Stimulated activated CD8-positive, alpha-beta memory T cell treated with anti-CD3 and anti-CD28 coated beads, Interleukin-4, amount 100 ng/mL, for 4 hours (primary cell): ENCODE results near the gene CEP120.
A peak's percentile ranks its signal among the peaks of the same experiment; 100 is the strongest.
"Not testable (repeated sequence)": the region's sequence is repeated elsewhere in the genome, so short reads cannot be mapped to it uniquely, and the experiment has no call there.

ENCODE experiments used
- DNase-seq, 2 donors: peaks; one replicate each; pipeline ENCODE4 v3.0.0-alpha.2; 2020; ENCODE audit warnings: low read depth in 2 of 2, low spot score in 1 of 2

CEP120 gene

DNA sequence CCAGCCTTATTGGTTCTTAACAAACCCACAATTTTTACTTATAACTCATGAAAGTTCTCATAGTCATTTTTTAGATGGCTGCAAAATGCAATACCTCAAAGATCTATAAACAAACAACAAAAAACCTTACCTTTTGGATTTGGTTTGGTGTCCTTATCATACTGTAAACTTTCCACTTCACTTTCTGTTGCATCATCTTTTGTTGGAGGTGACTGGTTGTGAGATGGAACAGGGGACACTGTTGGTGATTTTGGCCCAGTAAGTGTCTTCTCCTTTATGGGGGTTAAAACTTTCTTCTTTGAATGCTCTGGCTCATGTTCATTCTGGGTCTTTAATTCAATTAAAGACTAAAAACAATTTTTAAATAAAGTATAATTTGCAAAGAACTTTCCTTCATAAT is 33.4 kb downstream of the CEP120 start:
- DNase-seq = no peak

DNA sequence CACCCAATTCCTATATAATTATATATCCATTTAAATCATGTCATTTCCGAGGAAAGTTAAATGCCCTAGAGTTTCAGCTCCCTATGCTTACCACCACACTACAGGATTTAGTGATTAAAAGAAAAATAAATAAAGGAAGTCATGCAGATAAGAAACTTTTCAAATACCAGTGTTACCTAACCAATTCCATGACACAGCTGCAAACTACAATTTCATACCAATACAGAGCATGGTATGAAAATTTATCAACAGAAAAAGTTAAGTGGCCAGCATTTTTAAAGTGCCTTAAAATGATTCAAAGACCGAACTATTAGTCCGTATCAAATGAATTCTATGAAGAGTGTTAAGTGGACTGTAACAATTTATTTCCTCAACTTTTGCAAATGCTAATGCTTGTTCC is 35.9 kb downstream of the CEP120 start:
- no peak for DNase-seq

DNA sequence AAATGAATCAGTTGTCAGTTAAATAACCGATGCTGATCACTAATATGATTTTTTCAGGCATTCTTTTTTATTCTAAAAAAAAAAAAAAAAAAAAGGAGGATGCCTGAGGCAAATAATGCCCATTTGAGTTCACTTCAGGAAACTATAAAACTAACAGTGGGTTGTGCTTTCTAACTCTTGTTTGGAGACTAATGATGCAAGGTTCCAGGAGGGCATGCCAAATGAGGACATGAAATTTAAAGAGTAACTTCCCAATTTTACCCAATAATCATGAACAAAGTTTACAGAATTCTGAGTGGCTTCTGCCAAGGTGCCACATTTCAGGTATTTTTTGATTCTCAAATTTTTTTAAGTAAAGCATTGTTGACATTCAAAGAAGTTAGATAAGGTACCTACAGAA is 41.0 kb downstream of the CEP120 start:
- no peak for DNase-seq

DNA sequence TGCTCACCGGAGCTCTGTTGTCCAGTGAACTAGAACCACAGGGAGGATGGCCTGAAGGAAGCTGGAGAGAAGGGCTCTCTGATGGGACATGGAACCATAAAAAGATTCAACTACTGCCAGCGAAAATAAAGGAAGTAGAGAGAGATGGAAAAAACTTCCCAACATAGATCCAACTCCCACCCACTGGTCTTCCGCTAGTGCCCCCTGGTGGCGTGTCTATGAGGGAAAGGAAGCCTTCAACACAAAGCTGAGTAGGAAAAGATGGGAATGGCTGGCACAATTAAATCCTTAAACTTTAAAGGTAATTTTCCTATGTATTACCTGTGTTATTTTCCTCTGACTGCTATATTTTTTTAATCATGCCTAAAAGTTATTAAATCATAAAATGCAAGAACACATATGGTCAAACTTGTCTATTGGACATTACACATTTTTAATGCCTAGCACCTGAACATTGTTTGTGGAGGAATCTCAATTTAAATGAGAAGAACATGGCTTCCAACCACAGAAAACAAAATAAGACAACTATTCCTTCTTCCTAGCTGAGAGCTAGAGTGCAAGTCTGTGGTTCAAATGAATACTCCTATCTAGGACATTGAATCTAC is 51.5 kb downstream of the CEP120 start:
- DNase-seq = peak in 1 of 2 donors; percentile 8

- no peak for DNase-seq
Measured at GRCh38 chr5:123369371-123369968, 53.7 kb downstream of the CEP120 start.

- DNase-seq = no peak
Measured at GRCh38 chr5:123367739-123368138, 55.5 kb downstream of the CEP120 start.

- no peak for DNase-seq
Measured at GRCh38 chr5:123365156-123365555, 58.0 kb downstream of the CEP120 start.

DNA sequence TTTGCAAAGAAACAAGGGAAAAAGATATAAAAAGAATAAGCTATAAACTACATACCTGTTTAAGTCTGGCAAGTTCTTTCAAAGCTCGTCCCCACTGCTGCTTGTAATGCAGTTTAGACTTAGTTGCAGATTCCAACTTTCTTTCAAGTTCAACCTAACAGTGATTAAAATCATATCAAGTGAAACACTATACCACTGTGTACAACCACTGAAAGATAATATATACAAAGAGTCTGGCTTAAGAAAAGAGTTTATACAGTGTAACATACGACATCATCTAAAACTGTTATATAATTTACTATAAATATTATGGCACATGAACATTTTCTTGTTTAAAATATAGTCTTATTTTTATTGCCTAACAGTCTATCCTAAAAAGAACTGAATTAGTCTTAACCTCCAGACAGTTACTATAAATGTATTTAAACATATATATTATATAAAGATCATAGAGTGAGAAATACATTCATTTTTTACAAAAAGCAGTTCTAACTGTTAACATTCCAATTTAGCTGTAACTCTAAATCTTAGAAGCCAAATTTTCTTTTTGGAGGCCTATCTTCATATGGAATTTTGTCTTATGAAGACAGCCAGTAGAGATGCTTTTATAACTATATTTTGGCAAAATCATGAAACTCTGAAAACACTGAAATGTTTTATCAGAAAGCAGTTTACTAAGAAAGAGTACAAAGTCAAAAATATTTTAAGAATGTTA is 58.6 kb downstream of the CEP120 start:
- DNase-seq = no peak

DNA sequence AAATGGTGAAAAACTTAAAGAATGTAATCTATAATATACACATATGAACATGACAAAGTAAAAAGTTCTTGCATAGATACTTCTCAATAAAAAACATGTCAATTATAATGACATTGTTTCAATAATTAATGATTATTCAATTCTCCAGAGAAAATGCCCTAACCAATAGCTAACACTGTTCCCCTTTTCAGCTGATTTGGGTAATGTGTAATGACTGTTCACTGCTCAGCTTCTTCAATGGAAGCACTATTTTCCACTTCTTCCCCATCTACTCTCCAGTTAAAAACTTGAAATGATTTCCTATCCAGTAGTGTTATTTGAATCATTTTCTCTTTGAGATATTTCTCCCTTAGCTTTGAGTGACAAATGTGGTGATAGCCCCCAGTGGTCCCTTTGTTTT is 62.3 kb downstream of the CEP120 start:
- DNase-seq = no peak

DNA sequence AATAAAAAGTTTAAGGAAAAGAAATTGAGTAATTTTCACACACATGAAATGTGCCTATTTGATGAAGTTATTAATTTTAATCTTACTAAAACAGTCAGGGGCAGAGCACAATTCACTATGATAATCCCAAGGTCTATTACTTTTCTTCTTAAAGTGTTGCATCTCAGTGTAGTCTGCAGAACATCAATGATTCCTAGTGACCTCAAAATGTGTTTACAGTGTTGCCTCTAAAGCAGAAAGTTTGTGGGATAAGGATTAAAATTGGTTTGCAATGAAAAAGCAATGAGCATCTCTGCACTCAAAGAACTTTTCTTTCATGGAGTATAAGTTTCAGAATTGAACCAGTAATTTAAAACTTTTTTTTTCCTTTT is 63.0 kb downstream of the CEP120 start:
- no peak for DNase-seq

GRCh38 chr5:123359454-123360200 is 63.6 kb downstream of the CEP120 start:
- DNase-seq = no peak

GRCh38 chr5:123358751-123359150 is 64.5 kb downstream of the CEP120 start:
- no peak for DNase-seq

- no peak for DNase-seq
Measured at GRCh38 chr5:123358304-123358703, 64.9 kb downstream of the CEP120 start.

GRCh38 chr5:123351820-123352219 is 71.4 kb downstream of the CEP120 start:
- no peak for DNase-seq

- DNase-seq = no peak
Measured at GRCh38 chr5:123351240-123351639, 72.0 kb downstream of the CEP120 start.

- no peak for DNase-seq
Measured at GRCh38 chr5:123350742-123351141, 72.5 kb downstream of the CEP120 start.

GRCh38 chr5:123344816-123345426 is 78.3 kb downstream of the CEP120 start:
- no peak for DNase-seq

DNA sequence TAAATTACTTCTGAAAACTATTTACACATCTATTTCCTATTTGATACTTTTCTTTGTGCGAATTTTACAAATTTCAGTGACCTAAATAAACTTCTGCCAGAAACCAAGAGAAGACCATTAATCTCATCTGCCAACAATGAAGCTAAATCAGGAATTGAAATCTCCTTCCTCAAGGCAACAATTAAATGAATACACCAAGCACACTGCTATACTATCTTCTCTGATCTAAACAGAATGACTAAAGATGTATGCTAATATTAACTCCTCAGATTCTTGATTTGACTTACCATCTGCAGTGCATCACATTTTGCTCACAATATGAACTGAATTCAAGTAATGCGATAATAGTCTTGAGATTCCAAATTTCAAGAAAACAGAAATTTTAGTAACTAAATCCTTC is 82.3 kb downstream of the CEP120 start:
- no peak for DNase-seq

- DNase-seq = not testable (repeated sequence)
Measured at GRCh38 chr5:123308377-123308776, 114.8 kb downstream of the CEP120 start.

DNA sequence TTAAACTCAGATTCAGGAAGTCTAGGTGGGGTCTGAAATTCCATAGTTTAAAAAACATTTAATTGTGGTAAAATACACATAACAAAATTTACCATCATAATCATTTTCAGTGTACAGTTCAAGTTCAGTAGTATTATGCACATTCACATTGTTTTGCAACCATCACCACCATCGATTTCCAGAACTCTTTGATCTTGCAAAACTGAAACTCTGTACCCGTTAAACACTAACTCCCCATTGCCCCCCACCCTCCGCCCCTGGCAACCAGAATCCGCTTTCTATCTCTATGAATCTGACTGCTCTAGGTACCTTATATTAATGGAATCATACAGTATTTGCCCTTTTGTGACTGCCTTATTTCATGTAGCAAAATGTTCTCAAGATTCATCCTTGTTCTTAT is 117.5 kb downstream of the CEP120 start:
- no peak for DNase-seq

- no peak for DNase-seq
Measured at GRCh38 chr5:123304777-123305316, 118.4 kb downstream of the CEP120 start.
